Osteoblast (primary cell): ENCODE data around the gene ITSN1. TPM values are rescaled to one million over a fixed set of nuclear protein-coding genes. Genes with fewer than 3 reads are reported as not detected.
"Not testable (repeated sequence)": the region's sequence is repeated elsewhere in the genome, so short reads cannot be mapped to it uniquely, and the experiment has no call there.

Source experiments
- DNase-seq: peaks from one replicate; pipeline ENCODE4 v3.0.0; 2011; ENCODE audit warnings: low spot score, mixed read lengths; ENCODE audit not compliant: insufficient read length; ENCODE audit errors: missing footprints
- H2AFZ ChIP-seq: 2 replicates; pipeline ENCODE4 v1.6.0; 2011; ENCODE audit warnings: mild to moderate bottlenecking, low read length
- H3K27ac ChIP-seq: 2 replicates; pipeline ENCODE4 v1.5.1; 2011; ENCODE audit warnings: mild to moderate bottlenecking, low read depth, low read length, moderate library complexity
- H3K27me3 ChIP-seq: 2 replicates; pipeline ENCODE4 v1.6.0; 2012; ENCODE audit warnings: mild to moderate bottlenecking, control low read depth, inconsistent platforms, low read length, moderate library complexity; ENCODE audit not compliant: insufficient read depth
- H3K36me3 ChIP-seq: 2 replicates; pipeline ENCODE4 v1.5.1; 2011; ENCODE audit warnings: mild to moderate bottlenecking, low read length, control low read depth, moderate library complexity; ENCODE audit not compliant: insufficient read depth
- H3K4me1 ChIP-seq: 2 replicates; pipeline ENCODE4 v1.5.1; 2011; ENCODE audit warnings: mild to moderate bottlenecking, low read length, control low read depth, moderate library complexity; ENCODE audit not compliant: insufficient read depth
- H3K4me2 ChIP-seq: 2 replicates; pipeline ENCODE4 v1.6.0; 2011; ENCODE audit warnings: mild to moderate bottlenecking, low read length; ENCODE audit not compliant: insufficient read depth
- H3K4me3 ChIP-seq: fragments of 200-600 bp; sonication (generic); 3 replicates; pipeline ENCODE4 v1.5.1; 2012; ENCODE audit warnings: mild to moderate bottlenecking, low read length, inconsistent platforms; ENCODE audit not compliant: insufficient read depth
- H3K79me2 ChIP-seq: 2 replicates; pipeline ENCODE4 v1.6.0; 2012; ENCODE audit warnings: mild to moderate bottlenecking, low read length, control low read depth, inconsistent platforms; ENCODE audit not compliant: insufficient read depth
- H3K9me3 ChIP-seq: 2 replicates; pipeline ENCODE4 v1.5.1; 2011; ENCODE audit warnings: low read depth, low read length, control low read depth
- H4K20me1 ChIP-seq: 2 replicates; pipeline ENCODE4 v1.6.0; 2012; ENCODE audit warnings: mild to moderate bottlenecking, low read length, control low read depth; ENCODE audit not compliant: insufficient read depth
- total RNA-seq: library from RNA; depleted of rRNA; stranded (reverse); fragments of >200 nt; gene quantifications from 2 replicates; pipeline ENCODE4 v1.2.3, GENCODE V29; 2012
- TF ChIP-seq, protein P1 (sequence below): IDR thresholded peaks from 2 replicates; pipeline ENCODE4 v1.5.1; 2011; ENCODE audit warnings: mild to moderate bottlenecking, low read depth, low read length, moderate library complexity; ENCODE audit errors: extremely low read depth

The ITSN1 gene
- total RNA-seq, 1 donor = 42.7 TPM

- Histone ChIP-seq H3K4me1 (no peaks in the 10 kb centered on the region), H3K79me2 (no peaks in the 10 kb centered on the region), H3K27ac (no peak overlapping the region), H3K36me3 (no peaks in the 10 kb centered on the region), H4K20me1 (no peaks in the 10 kb centered on the region), H2AFZ (no peak overlapping the region), H3K4me2 (no peak overlapping the region), H3K27me3 (peaks cover 7% of the 10 kb centered on the region), H3K4me3 (no peak overlapping the region), H3K9me3 (no peaks in the 10 kb centered on the region)
- TF ChIP-seq, protein P1, sequence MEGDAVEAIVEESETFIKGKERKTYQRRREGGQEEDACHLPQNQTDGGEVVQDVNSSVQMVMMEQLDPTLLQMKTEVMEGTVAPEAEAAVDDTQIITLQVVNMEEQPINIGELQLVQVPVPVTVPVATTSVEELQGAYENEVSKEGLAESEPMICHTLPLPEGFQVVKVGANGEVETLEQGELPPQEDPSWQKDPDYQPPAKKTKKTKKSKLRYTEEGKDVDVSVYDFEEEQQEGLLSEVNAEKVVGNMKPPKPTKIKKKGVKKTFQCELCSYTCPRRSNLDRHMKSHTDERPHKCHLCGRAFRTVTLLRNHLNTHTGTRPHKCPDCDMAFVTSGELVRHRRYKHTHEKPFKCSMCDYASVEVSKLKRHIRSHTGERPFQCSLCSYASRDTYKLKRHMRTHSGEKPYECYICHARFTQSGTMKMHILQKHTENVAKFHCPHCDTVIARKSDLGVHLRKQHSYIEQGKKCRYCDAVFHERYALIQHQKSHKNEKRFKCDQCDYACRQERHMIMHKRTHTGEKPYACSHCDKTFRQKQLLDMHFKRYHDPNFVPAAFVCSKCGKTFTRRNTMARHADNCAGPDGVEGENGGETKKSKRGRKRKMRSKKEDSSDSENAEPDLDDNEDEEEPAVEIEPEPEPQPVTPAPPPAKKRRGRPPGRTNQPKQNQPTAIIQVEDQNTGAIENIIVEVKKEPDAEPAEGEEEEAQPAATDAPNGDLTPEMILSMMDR = no peak
- DNase-seq = no peak
These were observed 221.8 kb downstream of the ITSN1 start for GRCh38 chr21:33864150-33864549.

DNA sequence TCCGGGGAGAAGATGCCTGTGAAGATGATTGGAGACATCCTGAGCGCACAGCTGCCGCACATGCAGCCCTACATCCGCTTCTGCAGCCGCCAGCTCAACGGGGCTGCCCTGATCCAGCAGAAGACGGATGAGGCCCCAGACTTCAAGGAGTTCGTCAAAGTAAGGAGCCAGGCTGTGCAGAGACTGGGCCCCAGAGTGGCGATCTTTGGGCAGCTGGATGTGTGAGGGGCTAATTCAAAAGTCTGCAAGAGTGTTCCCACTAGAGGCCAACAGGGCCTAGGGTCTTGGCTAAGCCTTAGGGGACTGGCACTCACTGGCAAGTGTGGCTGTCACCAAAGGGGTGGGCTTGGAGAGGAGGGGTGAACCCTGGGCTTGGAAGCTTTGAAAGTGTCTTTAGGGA is 222.9 kb downstream of the ITSN1 start:
- no peak overlapping the region for H3K4me3 ChIP-seq
- H3K27ac ChIP-seq = no peak overlapping the region
- peaks cover 7% of the 10 kb centered on the region for H3K27me3 ChIP-seq
- no peak overlapping the region for H2AFZ ChIP-seq
- no peaks in the 10 kb centered on the region for H3K79me2 ChIP-seq
- H3K4me1 ChIP-seq = no peaks in the 10 kb centered on the region
- no peak for DNase-seq
- TF ChIP-seq, protein P1 = no peak
- H3K9me3 ChIP-seq = no peaks in the 10 kb centered on the region
- H3K4me2 ChIP-seq = no peak overlapping the region
- H4K20me1 ChIP-seq = no peaks in the 10 kb centered on the region
- no peaks in the 10 kb centered on the region for H3K36me3 ChIP-seq

- TF ChIP-seq, protein P1 = no peak
- DNase-seq = no peak
- Histone ChIP-seq H3K9me3 (no peaks in the 10 kb centered on the region), H3K4me1 (no peaks in the 10 kb centered on the region), H4K20me1 (no peaks in the 10 kb centered on the region), H3K79me2 (no peaks in the 10 kb centered on the region), H3K4me2 (no peak overlapping the region), H3K27me3 (peaks cover 7% of the 10 kb centered on the region), H2AFZ (no peak overlapping the region), H3K4me3 (no peak overlapping the region), H3K27ac (no peak overlapping the region), H3K36me3 (no peaks in the 10 kb centered on the region)
These were observed 223.8 kb downstream of the ITSN1 start for GRCh38 chr21:33865996-33866575.

GRCh38 chr21:33866826-33867225 is 224.5 kb downstream of the ITSN1 start:
- no peaks in the 10 kb centered on the region for H3K9me3 ChIP-seq
- H3K79me2 ChIP-seq = no peaks in the 10 kb centered on the region
- no peaks in the 10 kb centered on the region for H3K36me3 ChIP-seq
- no peak overlapping the region for H3K4me2 ChIP-seq
- no peak overlapping the region for H3K4me3 ChIP-seq
- TF ChIP-seq, protein P1 = no peak
- no peak overlapping the region for H3K27ac ChIP-seq
- peak; percentile 92 for DNase-seq
- H2AFZ ChIP-seq = no peak overlapping the region
- H3K27me3 ChIP-seq = peaks cover 7% of the 10 kb centered on the region
- H4K20me1 ChIP-seq = no peaks in the 10 kb centered on the region
- H3K4me1 ChIP-seq = no peaks in the 10 kb centered on the region

DNA sequence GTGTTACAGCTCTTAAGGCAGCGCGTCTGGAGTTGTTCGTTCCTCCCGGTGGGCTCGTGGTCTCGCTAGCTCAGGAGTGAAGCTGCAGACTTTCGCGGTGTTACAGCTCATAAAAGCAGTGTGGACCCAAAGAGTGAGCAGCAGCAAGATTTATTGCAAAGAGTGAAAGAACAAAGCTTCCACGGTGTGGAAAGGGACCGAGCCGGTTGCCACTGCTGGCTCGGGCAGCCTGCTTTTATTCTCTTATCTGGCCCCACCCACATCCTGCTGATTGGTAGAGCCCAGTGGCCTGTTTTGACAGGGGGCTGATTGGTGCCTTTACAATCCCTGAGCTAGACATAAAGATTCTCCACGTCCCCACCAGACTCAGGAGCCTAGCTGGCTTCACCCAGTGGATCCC is 225.6 kb downstream of the ITSN1 start:
- H3K4me2 ChIP-seq, DNase-seq, H4K20me1 ChIP-seq, H3K9me3 ChIP-seq, H2AFZ ChIP-seq, H3K79me2 ChIP-seq, H3K36me3 ChIP-seq, H3K27ac ChIP-seq, H3K27me3 ChIP-seq, H3K4me3 ChIP-seq, H3K4me1 ChIP-seq: not testable (repeated sequence)
